Measurements from ENCODE around the gene MACROD1.

- TF ChIP-seq POLR2A (IDR thresholded peaks at IDR 0.05; ENCODE audit: low read length) (no peak), GATA1 (IDR thresholded peaks at IDR 0.05; ENCODE audit: low read depth, low read length) (no peak)
These were observed 110.8 kb downstream of the MACROD1 start for GRCh38 chr11:64055077-64055476.

All from erythroblast (primary cell).